Lower leg skin (tissue), 4 donors: ENCODE measurements around the gene CFAP300. TPM values are rescaled to one million over a fixed set of nuclear protein-coding genes. Genes with fewer than 3 reads are reported as not detected.

Experiments
- DNase-seq, 2 donors: peaks; one replicate each; pipeline ENCODE4 v3.0.0-alpha.2; 2019; ENCODE audit warnings: low spot score in 2 of 2
- H3K4me3 ChIP-seq: fragments of 200-600 bp; sonication (generic); 2 replicates; pipeline ENCODE4 v1.5.1; 2017; ENCODE audit warnings: mild to moderate bottlenecking, low read depth; ENCODE audit not compliant: poor library complexity, severe bottlenecking
- CTCF ChIP-seq, 3 donors: fragments of 450-650 bp; IDR thresholded peaks; one replicate each; pipeline ENCODE4 v1.5.1; 2016; ENCODE audit warnings: antibody characterized with exemption in 3 of 3, mild to moderate bottlenecking in 3 of 3, moderate library complexity in 2 of 3
- POLR2A ChIP-seq, 2 donors: fragments of 450-650 bp; IDR thresholded peaks; one replicate each; pipeline ENCODE4 v1.6.1; 2016 to 2017; ENCODE audit warnings: antibody characterized with exemption in 2 of 2, mild to moderate bottlenecking in 1 of 2, moderate library complexity in 1 of 2
- WGBS, 2 donors: methylation state at CpG; one replicate each; pipeline ENCODE4 v1.1.5; 2018; 5-methylcytosine and 5-hydroxymethylcytosine counted together
- intact Hi-C: fragments of 100-400 bp; cut with DNase I; formaldehyde crosslinking; loops from one replicate; pipeline ENCODE4 v1.15.0; 2023; ENCODE audit warnings: low total_unique reads
- total RNA-seq, 4 donors: library from RNA; depleted of rRNA; stranded (reverse); fragments of >200 nt; gene quantifications; one replicate each; pipeline ENCODE4 v1.1.0, GENCODE V29; 2016

CFAP300 gene
- total RNA-seq: 1 to 10 TPM; 1.2 to 1.9 (median 1.6) TPM

GRCh38 chr11:102047305-102047924 is at the start of gene CFAP300:
TSS of gene CFAP300 (plus strand) at chr11:102047437. CDS start at chr11:102047471, 34 bp downstream.
- TF ChIP-seq POLR2A (IDR thresholded peaks at IDR 0.05): no peak
- no peak for TF ChIP-seq CTCF (IDR thresholded peaks at IDR 0.05)
- peak; percentile 84 to 97 for DNase-seq
- intact Hi-C loops: no loop called here
- peak within 1 kb of the TSS; percentile 27 for H3K4me3 ChIP-seq
- 2% methylated on average over 38 to 40 of the region's 45 CpGs for WGBS, 2 donors

- no peak for DNase-seq
- WGBS, 2 donors: 94% methylated on average over 3 of the region's 3 CpGs
- intact Hi-C loops: no loop called here
- no peak overlapping the region for H3K4me3 ChIP-seq
- no peak for TF ChIP-seq CTCF (IDR thresholded peaks at IDR 0.05)
- TF ChIP-seq POLR2A (IDR thresholded peaks at IDR 0.05): no peak
Measured at GRCh38 chr11:102001657-102002338, 45.4 kb upstream of the CFAP300 start.

- DNase-seq: no peak
- intact Hi-C loops: no loop called here
- TF ChIP-seq CTCF (IDR thresholded peaks at IDR 0.05) (no peak), POLR2A (IDR thresholded peaks at IDR 0.05) (no peak)
- no peak overlapping the region for H3K4me3 ChIP-seq
Measured at GRCh38 chr11:102004220-102004619, 43.0 kb upstream of the CFAP300 start.

- DNase-seq: no peak
- intact Hi-C loops: loop anchor here (5.0 kb wide), 1 partner anchor 143 kb away; no protein-coding TSS in a partner anchor
- 70 to 77% methylated on average over 4 of the region's 4 CpGs for WGBS, 2 donors
- no peak for TF ChIP-seq POLR2A (IDR thresholded peaks at IDR 0.05)
- TF ChIP-seq CTCF (IDR thresholded peaks at IDR 0.05): no peak
- no peak overlapping the region for H3K4me3 ChIP-seq
Measured at GRCh38 chr11:102005306-102005705, 41.9 kb upstream of the CFAP300 start.

GRCh38 chr11:102006835-102007566 is 40.2 kb upstream of the CFAP300 start:
- DNase-seq: no peak
- intact Hi-C loops: loop anchor here (5.0 kb wide), 1 partner anchor 145 kb away; no protein-coding TSS in a partner anchor
- 84 to 87% methylated on average over 7 of the region's 7 CpGs for WGBS, 2 donors
- no peak overlapping the region for H3K4me3 ChIP-seq
- TF ChIP-seq POLR2A (IDR thresholded peaks at IDR 0.05): no peak
- no peak for TF ChIP-seq CTCF (IDR thresholded peaks at IDR 0.05)
